Fibroblast of pulmonary artery (primary cell): ENCODE measurements around the gene CSGALNACT2.

Experiments used
- DNase-seq: peaks from one replicate; pipeline ENCODE4 v3.0.0-alpha.2; 2010; ENCODE audit warnings: low read depth
- H3K4me3 ChIP-seq: replicated peaks from 2 replicates; pipeline ENCODE4 v1.5.1; 2011; ENCODE audit warnings: low read depth, mild to moderate bottlenecking, control low read depth, low read length, moderate library complexity
- TF ChIP-seq, protein P1 (sequence below): IDR thresholded peaks from 2 replicates; pipeline ENCODE4 v1.5.1; 2011; ENCODE audit warnings: mild to moderate bottlenecking, control low read depth, low read length, inconsistent platforms; ENCODE audit errors: missing control alignments

The CSGALNACT2 gene

DNA sequence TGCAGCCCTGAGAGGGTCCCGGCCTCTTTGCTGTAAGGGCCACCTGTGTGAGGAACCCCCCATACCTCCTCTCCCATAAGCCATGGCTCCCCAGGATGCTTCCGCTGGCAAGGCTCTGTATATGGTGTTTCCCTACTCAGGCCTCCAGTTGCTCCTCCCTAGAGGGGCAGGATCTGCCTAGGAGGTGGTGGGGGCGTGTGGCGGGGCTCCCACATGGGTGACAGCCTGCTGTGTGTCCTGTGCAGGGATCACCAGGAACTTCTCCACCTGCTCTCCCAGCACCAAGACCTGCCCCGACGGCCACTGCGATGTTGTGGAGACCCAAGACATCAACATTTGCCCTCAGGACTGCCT is 25.7 kb upstream of the CSGALNACT2 start:
- H3K4me3 ChIP-seq, result no peak overlapping the region
- DNase-seq, result no peak
- TF ChIP-seq, protein P1, sequence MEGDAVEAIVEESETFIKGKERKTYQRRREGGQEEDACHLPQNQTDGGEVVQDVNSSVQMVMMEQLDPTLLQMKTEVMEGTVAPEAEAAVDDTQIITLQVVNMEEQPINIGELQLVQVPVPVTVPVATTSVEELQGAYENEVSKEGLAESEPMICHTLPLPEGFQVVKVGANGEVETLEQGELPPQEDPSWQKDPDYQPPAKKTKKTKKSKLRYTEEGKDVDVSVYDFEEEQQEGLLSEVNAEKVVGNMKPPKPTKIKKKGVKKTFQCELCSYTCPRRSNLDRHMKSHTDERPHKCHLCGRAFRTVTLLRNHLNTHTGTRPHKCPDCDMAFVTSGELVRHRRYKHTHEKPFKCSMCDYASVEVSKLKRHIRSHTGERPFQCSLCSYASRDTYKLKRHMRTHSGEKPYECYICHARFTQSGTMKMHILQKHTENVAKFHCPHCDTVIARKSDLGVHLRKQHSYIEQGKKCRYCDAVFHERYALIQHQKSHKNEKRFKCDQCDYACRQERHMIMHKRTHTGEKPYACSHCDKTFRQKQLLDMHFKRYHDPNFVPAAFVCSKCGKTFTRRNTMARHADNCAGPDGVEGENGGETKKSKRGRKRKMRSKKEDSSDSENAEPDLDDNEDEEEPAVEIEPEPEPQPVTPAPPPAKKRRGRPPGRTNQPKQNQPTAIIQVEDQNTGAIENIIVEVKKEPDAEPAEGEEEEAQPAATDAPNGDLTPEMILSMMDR, result no peak

DNA sequence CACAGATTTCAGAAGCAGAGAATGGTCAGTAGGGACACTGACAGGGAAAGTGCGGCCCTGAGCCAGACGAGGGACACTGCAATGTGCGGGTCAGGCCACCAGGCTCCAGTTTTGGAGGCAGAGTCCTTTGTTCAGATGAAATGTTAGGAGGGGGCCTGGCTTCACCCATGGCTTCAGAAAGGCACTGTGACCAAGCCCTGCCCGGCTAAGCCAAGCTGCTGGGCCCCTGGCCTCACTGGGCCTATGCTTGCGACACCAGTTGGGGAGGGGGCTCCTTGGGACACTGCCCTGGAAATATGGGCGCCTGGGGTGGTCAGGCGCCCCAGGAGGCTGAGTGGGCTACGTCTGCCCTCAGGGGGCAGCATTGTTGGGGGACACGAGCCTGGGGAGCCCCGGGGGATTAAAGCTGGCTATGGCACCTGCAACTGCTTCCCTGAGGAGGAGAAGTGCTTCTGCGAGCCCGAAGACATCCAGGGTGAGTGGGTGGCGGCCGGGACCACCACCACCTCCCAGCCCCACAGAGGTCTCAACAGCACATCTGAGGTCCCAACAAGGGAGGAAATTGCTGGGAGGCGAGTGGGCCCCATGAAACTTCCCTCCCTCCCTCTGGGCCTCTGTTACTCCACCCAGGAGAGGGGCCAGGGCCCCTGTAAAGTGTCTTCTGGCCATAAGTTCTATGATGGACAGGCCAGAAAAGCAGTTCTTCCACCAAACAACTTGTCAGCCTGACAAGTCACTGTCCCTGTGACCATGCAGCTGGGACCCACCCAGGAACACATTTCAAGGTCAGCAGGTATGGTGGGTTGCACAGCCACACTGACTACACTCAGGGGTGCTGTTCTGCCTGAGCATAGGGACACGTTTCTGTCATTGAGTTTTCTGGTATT is 24.8 kb upstream of the CSGALNACT2 start:
- DNase-seq, result no peak
- H3K4me3 ChIP-seq, result no peak overlapping the region
- TF ChIP-seq, protein P1, result no peak

DNA sequence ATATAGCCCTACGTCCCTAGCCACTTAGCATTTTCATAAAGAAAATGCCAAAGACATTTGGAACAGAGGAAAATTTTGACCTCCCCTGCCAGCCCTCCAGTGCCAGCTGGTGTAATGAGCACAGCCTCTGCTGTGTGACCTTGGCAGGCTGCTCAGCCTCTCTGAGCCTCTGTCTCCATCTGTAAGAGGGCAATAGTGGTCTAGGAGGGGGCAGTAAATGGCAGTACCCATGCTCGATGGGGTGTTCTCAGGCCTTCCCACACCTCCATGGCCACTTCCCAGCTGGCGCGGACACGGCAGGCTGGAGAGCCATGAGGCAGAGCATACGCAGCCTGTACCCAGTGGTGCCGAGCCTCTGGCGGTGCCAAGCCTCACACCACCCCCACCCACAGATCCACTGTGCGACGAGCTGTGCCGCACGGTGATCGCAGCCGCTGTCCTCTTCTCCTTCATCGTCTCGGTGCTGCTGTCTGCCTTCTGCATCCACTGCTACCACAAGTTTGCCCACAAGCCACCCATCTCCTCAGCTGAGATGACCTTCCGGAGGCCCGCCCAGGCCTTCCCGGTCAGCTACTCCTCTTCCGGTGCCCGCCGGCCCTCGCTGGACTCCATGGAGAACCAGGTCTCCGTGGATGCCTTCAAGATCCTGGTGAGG is 24.0 kb upstream of the CSGALNACT2 start:
- H3K4me3 ChIP-seq, result no peak overlapping the region
- TF ChIP-seq, protein P1, result no peak
- no peak for DNase-seq

DNA sequence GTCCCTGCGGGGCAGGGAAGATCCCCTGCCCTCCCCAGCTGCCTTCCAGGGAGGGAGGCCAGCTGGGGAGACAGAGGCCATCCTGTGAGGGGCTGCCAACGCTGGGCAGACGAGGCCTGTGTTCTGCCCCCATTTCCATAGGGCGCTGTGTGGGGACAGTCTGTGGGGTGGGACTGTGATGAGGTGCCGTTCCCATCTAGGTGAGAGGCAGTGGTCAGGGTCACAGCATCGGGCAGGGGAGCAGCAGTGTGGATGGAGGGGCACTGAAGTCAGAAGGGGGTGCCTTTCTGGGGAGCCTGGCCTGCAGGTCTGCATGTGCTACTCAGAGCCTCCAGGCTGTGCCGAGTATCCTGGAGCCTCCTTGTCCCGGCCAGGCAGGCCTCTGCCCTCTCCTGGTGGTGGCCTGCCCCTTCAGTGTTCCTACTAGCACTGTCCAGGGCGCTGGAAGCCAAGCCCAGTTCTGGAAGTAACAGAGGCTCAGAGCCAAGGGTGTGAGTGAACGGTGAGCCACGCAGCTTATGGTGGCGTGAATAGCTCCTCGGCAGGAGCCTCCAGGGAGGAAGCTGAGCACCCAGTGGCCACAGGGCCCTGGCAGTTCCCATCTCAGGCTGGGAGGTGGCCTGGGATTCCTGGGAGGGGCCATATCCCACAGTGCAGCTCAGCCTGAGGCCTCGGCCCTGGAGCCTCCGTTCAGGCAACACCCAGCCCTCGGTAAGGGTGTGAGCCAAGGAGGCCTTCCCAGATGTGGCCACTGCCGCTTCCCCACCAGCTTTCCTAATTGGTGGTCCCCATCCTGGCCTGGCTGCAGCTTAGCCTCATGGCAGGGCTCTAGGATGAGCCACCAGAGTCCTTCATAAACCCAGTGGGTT is 23.3 kb upstream of the CSGALNACT2 start:
- TF ChIP-seq, protein P1, result no peak
- no peak overlapping the region for H3K4me3 ChIP-seq
- DNase-seq, result no peak

DNA sequence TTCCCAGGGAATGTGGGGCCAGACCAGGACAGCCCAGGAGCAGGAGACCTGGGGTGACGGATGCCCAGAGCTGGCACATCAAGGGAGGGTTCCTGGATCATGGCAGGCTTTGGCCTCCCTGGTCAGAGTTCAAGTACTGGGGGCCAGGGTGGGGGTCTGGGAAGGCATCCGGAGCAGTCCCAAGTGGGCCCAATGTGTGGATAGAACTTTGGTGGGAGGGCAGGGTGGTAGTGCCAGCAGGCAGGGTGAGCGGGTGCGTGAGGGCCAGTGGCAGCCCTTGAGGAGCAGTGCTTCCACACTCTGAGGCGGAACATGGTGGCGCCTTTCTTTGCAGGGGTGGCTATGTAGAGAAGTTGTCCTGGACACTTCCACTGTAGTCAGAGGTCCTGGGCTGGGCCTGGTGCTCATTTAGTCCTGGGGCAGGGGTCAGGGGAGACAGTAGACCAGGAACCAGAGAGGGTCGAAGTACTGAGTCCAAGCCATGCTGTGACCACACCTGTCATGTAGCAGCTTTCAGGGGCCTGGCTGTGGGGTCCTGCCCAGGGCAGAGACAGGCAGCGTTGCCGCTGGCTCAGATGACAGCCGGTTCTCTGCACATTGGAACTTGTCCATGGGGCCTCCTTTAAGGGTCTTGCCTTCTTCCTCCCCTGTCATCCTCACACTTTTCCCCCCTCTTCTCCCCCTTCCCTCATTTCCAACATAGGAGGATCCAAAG is 22.2 kb upstream of the CSGALNACT2 start:
- no peak overlapping the region for H3K4me3 ChIP-seq
- TF ChIP-seq, protein P1, result no peak

DNA sequence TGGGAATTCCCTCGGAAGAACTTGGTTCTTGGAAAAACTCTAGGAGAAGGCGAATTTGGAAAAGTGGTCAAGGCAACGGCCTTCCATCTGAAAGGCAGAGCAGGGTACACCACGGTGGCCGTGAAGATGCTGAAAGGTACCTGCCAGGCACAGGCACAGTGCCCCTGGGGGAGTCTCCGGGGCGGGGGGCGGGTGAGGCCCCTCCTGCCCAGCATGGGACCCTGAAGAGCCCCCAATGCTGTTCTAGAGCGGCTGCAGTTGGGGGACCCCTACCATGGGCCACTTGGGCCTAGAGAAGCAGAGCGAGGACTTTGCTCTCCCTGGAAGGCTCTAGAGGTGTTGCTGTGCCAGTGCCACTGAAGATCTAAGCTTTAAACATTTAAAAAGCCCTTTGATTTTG is 21.6 kb upstream of the CSGALNACT2 start:
- no peak overlapping the region for H3K4me3 ChIP-seq
- TF ChIP-seq, protein P1, result no peak

More for the DNA sequence above, 22.2 kb upstream of the CSGALNACT2 start:
- no peak for DNase-seq

More for the DNA sequence above, 21.6 kb upstream of the CSGALNACT2 start:
- DNase-seq, result no peak
